Measurements from ENCODE around the gene CRKL.

Gene CRKL

DNA sequence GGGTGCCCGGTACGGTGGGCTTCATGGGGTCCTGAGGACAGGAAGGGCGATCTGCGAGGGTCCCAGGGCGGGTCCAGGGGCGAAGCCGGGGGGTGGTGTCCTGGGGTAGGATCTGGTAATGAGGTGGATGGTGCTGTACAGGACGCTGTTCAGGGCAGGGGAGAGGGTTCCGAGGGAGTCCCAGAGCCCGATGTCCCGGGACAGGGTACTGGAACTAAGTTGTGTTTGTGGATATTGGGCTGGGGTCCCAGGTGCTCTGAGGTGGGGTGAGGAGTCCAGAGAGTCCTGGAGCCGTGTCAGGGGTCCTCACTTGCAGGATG lies 65.3 kb downstream of the CRKL start:
- DNase-seq (ENCODE audit: low read depth in 3 of 3), result no peak

DNA sequence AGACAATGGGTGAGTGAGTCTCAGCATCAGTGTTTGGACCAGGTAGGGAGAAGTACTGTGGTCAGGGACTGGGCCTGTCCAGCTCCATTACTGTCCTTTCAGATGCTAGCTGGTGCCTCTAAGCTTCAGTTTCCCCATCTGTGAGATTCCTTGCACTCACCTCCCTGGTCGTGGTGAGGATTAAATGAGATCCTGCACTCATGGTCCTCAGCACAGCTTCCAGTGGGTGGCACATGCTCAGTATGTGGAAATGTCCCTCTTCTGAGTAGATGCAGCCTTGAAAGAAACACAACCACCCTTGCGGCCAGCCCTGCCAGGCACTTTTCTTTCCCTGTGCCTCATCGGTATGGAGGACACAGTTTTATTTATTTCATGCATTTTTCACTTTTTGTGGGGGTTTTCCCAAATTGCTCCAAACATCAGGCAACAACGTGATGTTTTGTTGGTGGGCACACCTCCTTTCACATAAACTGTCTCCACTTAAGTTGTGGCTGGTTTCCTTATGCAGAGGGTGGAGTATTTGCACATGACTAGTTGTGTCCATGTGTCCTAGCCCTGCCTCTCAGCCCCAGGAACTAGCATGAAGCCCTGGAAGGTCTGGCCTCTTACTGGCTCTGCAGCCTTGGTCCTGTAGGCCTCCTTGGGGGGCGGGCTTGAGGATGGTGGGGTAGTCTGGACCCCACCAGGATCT lies 66.0 kb downstream of the CRKL start:
- DNase-seq (ENCODE audit: low read depth in 3 of 3), result no peak

DNA sequence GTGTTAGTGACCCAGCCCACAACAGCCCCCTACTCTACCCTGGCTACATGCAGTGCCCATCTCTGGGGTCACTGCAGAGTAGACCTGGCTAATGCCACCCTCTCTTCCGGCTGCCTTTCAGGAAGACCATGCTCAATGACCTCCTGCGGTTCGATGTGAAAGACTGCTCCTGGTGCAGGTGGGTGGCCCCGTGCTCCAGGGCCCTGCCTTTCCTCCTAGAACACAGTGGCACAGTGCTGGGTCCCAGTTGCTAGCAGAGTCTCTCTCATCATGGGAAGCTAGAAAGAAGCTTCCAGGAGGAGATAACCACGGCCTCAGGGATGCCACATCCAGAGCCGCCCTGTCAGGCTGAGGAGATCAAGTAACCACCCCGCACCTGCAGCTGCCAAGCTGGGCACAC lies 68.5 kb downstream of the CRKL start:
- DNase-seq (ENCODE audit: low read depth in 3 of 3), result no peak

DNA sequence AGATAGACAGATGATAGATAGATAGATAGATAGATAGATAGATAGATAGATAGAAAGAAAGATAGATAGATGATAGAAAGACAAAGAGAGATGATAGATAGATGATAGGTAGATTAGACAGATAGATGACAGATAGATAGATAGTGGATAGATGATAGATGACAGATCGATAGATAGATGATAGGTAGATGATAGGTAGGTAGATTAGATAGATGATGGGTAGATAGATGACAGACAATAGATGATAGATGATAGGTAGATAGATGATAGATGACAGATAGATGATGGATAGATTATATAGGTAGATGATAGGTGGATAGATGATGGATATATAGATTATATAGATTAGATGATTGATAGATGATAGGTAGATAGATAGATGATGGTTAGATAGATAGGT lies 69.2 kb downstream of the CRKL start:
- no peak for DNase-seq (ENCODE audit: low read depth in 3 of 3)

DNA sequence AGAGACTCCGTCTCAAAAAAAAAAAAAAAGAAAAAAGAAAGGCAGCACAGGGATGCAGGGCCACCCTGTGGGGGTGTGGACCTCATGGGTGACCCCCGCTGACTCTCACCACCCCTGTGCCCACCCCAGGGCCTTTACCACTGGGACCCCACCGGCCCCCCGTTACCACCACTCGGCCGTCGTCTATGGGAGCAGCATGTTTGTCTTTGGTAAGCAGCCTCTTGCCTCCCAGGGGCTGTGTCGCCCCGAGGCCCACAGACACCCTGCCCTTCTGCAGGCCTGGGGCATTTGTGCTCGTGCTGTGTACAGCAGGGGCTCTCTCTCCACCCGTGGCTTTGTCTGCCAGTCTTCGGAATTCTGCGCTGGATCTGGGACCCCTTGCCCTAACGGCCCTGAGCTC lies 70.2 kb downstream of the CRKL start:
- no peak for DNase-seq (ENCODE audit: low read depth in 3 of 3)

DNA sequence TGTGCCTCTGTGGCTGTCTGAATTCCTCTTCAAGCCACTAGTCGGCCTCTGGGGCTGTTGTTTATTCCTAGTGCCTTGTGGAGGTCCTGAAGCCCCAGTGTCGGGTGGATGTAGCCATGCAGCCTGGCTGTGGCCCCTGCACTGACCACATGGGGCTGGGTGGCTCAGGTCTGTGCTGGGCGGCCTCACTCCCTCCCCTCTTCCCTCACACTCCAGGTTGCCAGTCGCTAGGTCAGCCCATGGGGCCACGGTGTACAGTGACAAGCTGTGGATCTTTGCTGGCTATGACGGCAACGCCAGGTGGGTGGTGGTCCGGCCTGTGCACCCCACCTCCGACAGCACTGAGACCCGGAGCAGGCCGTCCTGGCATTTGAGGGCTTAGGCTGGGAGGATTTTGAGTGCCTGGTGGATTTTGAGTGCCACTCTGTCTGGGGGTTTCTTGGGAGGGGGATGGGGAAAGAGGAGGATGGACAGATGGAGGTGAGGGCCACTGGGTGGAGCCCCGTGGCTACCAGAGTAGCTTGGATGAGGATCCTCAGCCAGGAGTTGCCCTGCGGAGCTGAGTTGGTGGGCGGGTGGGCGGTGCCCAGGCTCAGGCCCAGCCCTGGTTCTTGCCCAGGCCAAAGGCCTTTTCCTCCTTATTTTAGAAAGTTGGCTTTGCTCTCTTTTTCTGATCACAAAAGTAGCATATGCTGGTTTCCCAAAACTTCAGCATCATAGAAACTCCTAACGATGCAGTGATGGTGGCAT lies 71.5 kb downstream of the CRKL start:
- DNase-seq (ENCODE audit: low read depth in 3 of 3), result no peak

DNA sequence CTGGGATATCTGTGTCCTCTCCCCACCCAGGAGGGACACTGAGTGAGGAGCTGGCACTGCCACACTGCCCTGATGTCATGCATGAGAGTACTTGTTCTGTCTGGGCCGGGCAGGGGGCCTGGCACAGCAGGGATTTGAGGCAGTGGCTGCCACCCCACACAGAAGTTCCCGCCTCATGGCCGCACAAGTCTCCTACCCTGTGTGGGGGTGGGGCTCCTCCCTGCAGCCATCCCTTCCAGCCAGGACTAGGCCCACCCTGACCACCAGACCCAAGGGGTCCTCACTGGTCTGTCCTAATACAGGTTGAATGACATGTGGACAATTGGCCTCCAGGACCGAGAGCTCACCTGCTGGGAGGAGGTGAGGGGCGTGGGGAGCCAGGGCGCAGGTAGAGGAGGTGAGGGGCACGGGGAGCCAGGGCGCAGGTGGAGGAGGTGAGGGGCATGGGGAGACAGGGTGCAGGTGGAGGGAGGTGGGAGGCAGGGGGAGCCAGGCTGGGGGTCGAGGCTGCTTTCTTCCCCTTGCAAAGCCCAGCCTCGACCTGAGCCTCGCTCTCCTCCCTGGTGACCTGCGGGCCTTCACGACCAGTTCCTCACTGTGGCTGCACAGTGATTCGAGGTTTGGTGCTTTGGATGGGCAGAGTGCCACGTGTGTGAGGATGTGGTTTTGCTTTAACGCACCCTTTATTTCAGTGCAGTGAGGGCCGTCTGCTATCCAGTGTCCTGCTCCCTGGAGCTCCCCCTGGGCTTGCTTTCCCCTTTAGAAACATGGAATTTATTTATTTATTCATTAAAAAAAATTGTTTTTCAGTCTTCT lies 72.3 kb downstream of the CRKL start:
- no peak for DNase-seq (ENCODE audit: low read depth in 3 of 3)

DNA sequence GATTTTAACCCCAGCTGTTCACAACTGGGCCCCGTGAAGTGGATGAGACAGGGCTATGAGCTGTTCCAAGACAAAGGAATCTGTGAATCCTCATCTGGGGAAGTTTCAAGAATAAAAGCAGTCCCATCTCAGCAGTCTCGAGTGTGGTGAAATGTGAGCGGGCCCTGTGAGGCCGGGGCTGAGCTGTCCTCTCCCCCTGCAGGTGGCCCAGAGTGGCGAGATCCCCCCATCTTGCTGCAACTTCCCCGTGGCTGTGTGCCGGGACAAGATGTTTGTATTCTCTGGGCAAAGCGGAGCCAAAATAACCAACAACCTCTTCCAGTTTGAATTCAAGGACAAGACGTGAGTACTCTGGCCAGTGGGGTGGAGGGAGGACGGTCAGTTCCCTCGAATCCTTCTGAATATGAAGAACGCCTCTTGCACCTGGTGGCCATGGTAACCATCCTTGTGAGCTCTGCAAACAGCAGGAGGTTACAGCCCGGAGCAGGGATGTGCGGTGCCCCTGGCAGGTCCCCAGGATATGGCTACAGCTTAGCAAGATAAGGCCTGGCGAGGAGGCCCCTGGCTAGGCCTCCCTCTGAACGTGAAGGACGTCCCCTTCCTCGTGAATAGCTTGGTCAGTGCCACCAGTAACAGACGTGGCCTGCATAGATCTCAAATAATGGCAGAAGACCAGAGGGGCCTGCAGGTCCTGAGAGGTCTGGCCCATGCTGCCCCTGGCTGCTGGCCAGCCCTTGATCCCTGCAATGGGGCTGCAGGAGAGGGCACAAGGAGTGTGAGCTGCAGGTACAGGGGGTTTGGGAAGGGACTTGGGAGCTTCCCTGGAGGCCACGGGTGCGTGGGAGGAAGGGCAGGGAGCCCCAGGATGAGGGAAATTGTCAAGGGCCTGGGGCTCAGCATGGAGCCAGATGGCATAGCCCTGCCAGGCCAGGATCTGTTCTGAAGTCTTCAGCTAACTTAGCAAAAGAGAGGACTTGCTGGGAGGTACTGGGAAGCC lies 73.3 kb downstream of the CRKL start:
- no peak for DNase-seq (ENCODE audit: low read depth in 3 of 3)

DNA sequence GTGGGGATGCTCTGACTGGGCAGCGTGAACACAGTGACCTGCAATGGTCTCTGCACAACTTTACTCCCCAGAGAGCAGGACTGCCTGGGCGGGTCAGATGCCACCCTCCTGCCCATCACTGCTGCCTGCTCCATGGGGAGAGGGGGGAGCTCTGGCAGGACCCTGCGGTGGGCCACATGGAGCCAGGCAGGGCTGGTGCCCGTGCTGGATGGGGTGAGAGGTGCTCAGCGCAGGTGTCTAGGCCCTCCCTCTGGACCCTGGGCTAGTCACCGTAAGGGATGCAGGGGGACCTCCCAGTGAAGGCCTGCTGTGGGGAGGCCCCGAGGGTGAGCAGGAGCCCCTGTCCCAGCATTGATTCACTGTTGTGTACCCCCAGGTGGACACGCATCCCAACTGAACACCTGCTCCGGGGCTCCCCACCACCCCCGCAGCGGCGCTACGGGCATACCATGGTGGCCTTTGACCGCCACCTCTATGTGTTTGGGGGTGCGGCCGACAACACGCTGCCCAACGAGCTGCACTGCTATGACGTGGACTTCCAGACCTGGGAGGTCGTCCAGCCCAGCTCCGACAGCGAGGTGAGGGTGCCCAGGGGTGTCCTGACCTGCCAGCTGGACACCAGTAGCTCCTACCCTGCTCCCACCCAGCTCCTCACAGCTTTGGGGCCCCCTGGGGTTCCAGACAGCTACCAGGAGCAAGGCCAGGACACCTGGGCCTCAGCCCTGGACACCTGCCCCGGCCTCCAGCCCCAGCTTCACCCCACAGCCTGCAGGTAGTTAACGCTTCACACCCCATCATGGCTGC lies 74.2 kb downstream of the CRKL start:
- DNase-seq (ENCODE audit: low read depth in 3 of 3), result no peak

DNA sequence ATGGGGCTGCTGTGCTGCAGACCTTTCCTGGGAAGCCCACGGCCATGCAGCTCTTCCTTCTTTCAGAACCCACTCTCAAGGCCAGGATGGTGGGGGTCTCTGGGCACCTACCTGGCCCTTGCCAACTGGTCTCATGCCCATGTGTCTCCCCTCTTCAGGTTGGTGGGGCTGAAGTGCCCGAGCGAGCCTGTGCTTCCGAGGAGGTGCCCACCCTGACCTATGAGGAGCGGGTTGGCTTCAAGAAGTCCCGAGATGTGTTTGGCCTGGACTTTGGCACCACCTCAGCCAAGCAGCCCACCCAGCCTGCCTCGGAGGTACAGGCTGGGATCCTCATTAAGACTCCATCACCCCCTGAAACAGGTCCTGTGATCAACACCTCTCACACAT lies 74.8 kb downstream of the CRKL start:
- no peak for DNase-seq (ENCODE audit: low read depth in 3 of 3)

DNA sequence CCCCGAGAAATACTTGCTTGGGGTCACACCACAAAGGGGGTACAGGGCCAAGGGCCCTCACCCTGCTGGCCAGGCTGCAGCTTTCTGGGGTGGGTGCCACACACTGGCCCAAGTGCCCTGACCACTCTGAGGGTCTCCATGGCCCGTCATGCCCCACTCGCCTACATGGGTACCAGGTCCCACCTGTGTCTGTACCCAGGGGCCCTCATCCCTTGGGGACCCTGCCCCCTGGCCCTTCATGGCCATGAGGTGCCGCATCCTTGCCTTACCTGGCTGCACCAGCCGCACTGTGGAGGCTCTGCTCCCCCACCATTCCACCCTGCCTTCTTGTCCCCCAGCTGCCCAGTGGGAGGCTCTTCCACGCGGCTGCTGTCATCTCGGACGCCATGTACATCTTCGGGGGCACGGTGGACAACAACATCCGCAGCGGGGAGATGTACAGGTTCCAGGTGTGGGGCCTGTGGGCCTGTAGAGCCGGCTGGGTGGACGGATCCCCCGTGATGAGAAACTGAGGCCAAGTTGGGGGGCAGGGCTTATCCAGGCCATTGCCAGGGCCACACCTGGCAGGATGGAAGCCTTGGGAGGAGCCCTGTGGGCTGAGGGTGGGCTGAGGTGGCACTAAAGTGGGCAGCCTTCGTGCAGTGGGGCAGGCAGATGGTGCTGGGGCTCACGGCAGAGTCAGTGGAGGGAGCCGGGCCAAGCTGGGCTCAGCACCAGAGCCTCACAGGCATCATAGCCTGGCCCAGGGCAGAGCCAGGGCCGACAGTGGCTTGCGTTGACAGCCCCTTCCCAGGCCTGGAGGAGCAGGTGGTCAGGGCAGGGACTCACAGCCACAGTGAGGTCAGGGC lies 75.5 kb downstream of the CRKL start:
- no peak for DNase-seq (ENCODE audit: low read depth in 3 of 3)

DNA sequence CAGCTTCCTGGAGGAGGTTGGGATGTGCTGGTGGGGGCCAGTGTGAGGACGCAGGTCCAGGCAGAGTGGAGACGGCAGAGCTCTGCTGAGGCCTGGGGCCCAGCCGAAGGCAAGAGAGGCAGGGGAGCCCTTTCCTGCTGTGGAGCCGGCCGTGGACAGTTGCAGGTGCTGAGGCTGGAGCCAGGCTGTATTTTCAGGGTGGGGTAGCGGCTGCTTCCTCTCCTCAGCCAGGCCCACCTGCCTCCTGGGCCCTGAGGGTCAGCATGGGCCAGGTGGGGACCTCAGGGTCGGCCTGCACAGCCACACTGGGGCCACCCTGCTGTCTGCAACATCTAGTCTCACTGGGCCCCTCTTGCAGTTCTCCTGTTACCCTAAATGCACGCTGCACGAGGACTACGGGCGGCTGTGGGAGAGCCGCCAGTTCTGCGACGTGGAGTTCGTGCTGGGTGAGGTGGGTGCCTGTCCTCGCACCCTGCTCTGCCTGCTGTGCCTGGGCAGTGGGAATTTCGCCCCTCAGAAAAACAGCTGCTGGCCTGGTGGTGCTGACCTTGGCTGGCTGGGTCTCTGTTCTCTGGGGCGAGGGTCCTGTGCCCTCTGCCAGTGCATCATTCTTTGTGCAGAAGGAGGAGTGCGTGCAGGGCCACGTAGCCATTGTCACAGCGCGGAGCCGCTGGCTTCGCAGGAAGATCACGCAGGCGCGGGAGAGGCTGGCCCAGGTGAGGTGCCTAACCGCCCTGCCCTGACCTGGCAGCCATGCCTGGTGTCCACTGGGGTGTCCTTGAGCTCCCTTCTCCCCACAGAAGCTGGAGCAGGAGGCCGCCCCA lies 76.3 kb downstream of the CRKL start:
- no peak for DNase-seq (ENCODE audit: low read depth in 3 of 3)

DNA sequence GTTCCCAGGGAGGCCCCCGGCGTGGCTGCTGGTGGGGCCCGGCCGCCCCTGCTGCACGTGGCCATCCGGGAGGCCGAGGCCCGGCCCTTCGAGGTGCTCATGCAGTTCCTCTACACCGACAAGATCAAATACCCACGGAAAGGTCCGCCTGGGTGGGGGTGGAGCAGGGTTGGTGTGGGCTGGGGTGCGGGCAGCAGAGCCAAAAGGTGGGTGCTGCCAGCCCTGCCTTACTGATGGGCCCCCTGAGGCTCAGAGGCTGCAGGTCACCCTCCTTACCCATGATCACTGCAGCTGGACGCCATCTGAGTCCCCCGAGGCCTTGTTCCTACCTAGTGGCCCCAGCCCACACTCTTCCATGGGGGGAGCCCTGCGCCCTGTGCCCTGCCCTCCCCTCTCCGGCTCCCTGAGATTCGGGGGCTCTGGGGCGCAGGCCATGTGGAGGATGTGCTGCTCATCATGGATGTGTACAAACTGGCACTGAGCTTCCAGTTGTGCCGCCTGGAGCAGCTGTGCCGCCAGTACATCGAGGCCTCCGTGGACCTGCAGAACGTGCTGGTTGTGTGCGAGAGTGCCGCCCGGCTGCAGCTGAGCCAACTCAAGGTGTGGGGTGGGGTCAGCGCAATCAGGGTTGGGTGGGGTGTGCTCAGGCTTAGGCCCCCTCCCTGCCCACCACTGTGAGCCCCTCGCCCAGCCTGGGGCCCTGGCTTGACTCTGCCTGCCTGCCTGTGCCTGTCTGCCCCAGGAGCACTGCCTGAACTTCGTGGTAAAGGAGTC lies 77.1 kb downstream of the CRKL start:
- no peak for DNase-seq (ENCODE audit: low read depth in 3 of 3)

DNA sequence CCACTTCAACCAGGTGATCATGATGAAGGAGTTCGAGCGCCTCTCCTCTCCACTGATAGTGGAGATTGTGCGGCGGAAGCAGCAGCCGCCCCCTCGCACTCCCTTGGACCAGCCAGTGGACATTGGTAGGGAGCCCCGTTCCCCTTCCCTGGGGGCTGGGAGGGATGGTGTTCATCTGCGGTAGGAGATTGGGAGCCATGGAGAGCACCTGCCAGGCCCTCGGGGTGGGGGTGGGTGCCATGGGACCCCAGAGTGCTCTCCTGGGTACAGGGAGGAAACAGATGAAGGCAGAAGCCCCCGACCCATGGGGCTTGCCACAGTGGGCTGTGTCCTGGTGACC lies 77.7 kb downstream of the CRKL start:
- no peak for DNase-seq (ENCODE audit: low read depth in 3 of 3)

DNA sequence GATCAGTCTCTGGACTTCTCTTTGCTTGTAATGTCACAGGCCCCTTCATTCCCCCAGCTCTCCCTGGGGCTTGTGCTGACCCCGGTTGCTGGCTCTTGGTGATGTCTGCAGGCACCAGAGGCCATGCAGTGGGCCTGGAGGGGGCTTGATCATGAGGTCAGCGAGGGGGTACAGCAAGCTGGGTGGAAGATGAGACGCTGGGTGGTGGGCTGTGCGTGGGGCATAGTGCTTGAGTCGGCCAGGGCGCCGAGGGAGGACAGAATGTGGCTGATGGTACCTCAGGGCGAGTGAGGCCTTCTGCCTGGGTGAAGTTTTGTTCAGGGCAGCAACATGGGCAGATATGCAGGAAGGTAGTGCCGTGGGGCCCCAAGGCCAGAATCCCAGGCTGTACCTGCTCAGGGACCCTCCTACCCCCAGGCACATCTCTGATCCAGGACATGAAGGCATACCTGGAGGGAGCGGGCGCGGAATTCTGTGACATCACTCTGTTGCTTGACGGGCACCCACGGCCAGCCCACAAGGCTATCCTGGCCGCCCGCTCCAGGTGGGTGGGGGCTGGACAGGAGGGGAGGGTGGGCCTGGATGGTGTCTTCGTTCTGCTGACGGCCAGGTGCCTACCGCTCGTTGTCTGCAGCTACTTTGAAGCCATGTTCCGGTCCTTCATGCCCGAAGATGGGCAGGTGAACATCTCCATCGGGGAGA lies 78.3 kb downstream of the CRKL start:
- DNase-seq (ENCODE audit: low read depth in 3 of 3), result no peak

DNA sequence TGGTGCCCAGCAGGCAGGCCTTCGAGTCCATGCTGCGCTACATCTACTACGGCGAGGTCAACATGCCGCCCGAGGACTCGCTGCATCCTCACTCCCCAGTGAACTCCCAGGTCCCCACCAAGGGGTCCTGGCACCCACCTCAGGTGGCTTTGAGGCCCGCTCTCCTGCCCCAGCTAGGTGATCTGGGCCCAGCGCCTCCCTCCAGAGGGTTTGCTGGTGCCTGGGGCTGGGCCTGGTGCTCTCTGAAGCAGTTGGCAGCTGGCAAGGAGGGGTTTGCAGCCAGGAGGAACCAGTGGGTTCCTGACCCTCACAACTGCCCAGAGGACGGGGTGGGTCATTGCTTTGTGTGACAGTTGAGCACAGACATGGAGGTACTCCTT lies 78.8 kb downstream of the CRKL start:
- no peak for DNase-seq (ENCODE audit: low read depth in 3 of 3)

DNA sequence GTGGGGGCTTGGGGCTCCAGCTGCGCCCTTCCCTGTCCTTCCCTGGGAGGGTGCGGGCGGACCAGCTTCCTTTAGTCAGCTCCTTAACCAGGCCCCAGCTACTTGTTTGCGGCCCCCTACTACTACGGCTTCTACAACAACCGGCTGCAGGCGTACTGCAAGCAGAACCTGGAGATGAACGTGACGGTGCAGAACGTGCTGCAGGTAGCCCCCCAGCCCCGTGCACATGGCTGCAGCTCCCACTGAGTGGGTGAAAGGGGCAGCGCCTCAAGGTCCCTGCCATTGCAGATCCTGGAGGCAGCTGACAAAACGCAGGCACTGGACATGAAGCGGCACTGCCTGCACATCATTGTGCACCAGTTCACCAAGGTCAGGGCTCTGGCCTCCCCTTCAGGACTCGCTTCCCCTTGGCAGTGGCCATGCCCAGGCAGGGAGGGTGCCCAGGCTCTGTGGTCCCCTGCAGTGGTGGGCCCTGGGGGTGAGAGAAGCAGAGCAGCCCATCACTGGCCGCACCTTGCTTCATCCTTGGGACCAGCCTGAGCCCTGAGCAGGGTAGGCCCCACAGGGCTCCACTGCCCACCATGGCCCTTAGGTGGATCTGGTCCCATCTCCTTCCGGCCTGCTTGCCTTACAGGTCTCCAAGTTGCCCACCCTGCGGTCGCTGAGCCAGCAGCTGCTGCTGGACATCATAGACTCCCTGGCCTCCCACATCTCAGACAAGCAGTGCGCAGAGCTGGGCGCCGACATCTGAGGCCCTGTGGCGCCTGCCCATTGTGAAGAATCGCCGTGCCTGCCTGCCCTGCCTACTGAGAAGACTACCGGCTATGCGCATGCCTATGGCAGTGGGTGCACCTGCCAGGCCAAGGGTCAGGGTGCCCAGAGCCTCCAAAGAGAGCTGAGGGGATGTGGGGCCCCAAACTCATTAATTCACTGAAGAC lies 79.7 kb downstream of the CRKL start:
- DNase-seq (ENCODE audit: low read depth in 3 of 3), result no peak
